Upper lobe of left lung (tissue), 4 donors: ENCODE results near the gene ZNF438.

Experiments
- POLR2A ChIP-seq, 4 donors: fragments of 450-650 bp; IDR thresholded peaks; one replicate each; pipeline ENCODE4 v1.5.1; 2016 to 2017; ENCODE audit warnings: antibody characterized with exemption in 4 of 4, mild to moderate bottlenecking in 2 of 4
- POLR2AphosphoS5 ChIP-seq, 2 donors: sonication (generic); formaldehyde crosslinking; IDR thresholded peaks; one replicate each; pipeline ENCODE4 v1.5.1; 2017; ENCODE audit warnings: antibody characterized with exemption in 2 of 2
- TF ChIP-seq, protein P1 (sequence below), 6 experiments: fragments of 450-650 bp in 4 of 6; fragments of 200-600 bp in 2 of 6; sonication (generic) in 2 of 6; IDR thresholded peaks; one replicate each; pipeline ENCODE4 v1.5.1; 2016 to 2019; ENCODE audit warnings: antibody characterized with exemption in 6 of 6

DNA sequence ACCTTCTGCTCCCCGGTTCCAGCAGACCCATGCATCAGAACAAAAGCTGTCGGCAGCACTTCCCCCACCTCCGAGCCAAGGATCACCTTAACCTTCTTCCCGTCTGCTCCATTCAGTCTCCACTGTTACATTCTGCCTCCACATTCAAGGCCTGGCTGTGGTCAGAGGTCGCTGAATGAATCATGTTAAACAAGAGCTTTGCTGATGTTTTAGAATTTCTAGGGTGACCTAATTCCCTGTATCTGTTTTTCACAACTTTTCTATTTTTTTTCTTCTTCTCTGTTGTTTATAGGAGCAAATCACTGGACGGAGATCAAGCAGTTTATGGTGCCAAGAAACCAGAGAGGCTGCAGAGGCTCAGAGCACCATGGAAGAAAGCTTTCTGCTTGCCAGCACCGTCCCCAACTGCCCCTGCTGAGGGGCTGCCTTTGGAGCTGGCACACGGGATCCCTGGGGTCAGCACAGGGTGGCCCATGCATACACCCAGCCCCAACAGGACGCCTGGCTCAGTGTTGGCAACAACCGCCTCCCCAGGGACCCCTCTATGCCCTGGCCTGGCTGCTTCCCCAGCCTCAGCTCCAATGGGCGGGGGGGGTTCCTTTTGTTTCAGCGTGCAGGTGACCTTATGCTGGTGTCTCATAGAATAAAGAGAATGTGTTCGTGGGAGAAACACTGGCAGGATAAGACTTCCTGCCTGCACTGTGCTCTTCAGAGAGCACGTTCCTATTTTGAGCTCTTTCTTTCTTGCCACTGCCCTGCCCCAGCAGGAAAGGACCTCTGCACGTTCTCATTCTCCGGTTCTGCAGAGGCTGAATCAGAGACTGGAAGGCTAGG, 219.4 kb downstream of the ZNF438 start:
- TF ChIP-seq, protein P1, sequence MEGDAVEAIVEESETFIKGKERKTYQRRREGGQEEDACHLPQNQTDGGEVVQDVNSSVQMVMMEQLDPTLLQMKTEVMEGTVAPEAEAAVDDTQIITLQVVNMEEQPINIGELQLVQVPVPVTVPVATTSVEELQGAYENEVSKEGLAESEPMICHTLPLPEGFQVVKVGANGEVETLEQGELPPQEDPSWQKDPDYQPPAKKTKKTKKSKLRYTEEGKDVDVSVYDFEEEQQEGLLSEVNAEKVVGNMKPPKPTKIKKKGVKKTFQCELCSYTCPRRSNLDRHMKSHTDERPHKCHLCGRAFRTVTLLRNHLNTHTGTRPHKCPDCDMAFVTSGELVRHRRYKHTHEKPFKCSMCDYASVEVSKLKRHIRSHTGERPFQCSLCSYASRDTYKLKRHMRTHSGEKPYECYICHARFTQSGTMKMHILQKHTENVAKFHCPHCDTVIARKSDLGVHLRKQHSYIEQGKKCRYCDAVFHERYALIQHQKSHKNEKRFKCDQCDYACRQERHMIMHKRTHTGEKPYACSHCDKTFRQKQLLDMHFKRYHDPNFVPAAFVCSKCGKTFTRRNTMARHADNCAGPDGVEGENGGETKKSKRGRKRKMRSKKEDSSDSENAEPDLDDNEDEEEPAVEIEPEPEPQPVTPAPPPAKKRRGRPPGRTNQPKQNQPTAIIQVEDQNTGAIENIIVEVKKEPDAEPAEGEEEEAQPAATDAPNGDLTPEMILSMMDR (IDR thresholded peaks at IDR 0.05), result no peak
- TF ChIP-seq POLR2AphosphoS5 (IDR thresholded peaks at IDR 0.05) (no peak), POLR2A (IDR thresholded peaks at IDR 0.05) (no peak)
